Neural progenitor cell (in vitro differentiated cells): ENCODE data around the gene ZG16. TPM values are rescaled to one million over a fixed set of nuclear protein-coding genes. Genes with fewer than 3 reads are reported as not detected.
"Not testable (repeated sequence)": the region's sequence is repeated elsewhere in the genome, so short reads cannot be mapped to it uniquely, and the experiment has no call there.

ENCODE experiments used
- DNase-seq: peaks from one replicate; pipeline ENCODE4 v3.0.0-alpha.2; 2016; ENCODE audit warnings: low spot score
- H2AFZ ChIP-seq: fragments of 200-600 bp; sonication (generic); replicated peaks from 2 replicates; pipeline ENCODE4 v1.6.1; 2016; ENCODE audit warnings: antibody characterized with exemption
- H3F3A ChIP-seq: fragments of 200-600 bp; sonication (generic); 2 replicates; pipeline ENCODE4 v1.6.1; 2016; ENCODE audit warnings: antibody characterized with exemption, low read depth
- H3K27ac ChIP-seq: fragments of 200-600 bp; sonication (generic); 2 replicates; pipeline ENCODE4 v1.5.1; 2016; ENCODE audit warnings: mild to moderate bottlenecking
- H3K27me3 ChIP-seq: fragments of 200-600 bp; sonication (generic); 2 replicates; pipeline ENCODE4 v1.6.1; 2016; ENCODE audit warnings: mild to moderate bottlenecking, moderate library complexity
- H3K36me3 ChIP-seq: fragments of 200-600 bp; sonication (generic); 2 replicates; pipeline ENCODE4 v1.5.1; 2016
- H3K4me1 ChIP-seq: fragments of 200-600 bp; sonication (generic); 2 replicates; pipeline ENCODE4 v1.6.1; 2016; ENCODE audit warnings: mixed run types
- H3K4me2 ChIP-seq: fragments of 200-600 bp; sonication (generic); 2 replicates; pipeline ENCODE4 v1.6.1; 2016
- H3K4me3 ChIP-seq: fragments of 200-600 bp; sonication (generic); 2 replicates; pipeline ENCODE4 v1.5.1; 2016
- H3K79me2 ChIP-seq: fragments of 200-600 bp; sonication (generic); 2 replicates; pipeline ENCODE4 v1.6.1; 2016; ENCODE audit warnings: low read depth
- H3K9ac ChIP-seq: fragments of 200-600 bp; sonication (generic); 2 replicates; pipeline ENCODE4 v1.6.1; 2016
- H3K9me3 ChIP-seq: fragments of 200-600 bp; sonication (generic); 2 replicates; pipeline ENCODE4 v1.5.1; 2016; ENCODE audit warnings: low read depth
- H4K20me1 ChIP-seq: fragments of 200-600 bp; sonication (generic); 2 replicates; pipeline ENCODE4 v1.6.1; 2016; ENCODE audit warnings: low read depth
- H3K27ac Mint-ChIP-seq: 3 replicates; pipeline ENCODE4 v1.8.0; 2021; ENCODE audit warnings: mixed read lengths
- H3K27me3 Mint-ChIP-seq: 2 replicates; pipeline ENCODE4 v1.8.0; 2022; ENCODE audit warnings: low read depth, mild to moderate bottlenecking, inconsistent platforms, moderate library complexity, mixed read lengths; ENCODE audit not compliant: insufficient read depth
- H3K36me3 Mint-ChIP-seq: 3 replicates; pipeline ENCODE4 v1.8.0; 2021; ENCODE audit warnings: mixed read lengths
- H3K4me1 Mint-ChIP-seq: 3 replicates; pipeline ENCODE4 v1.8.0; 2021; ENCODE audit warnings: mixed read lengths
- H3K4me3 Mint-ChIP-seq: 3 replicates; pipeline ENCODE4 v1.8.0; 2021; ENCODE audit warnings: mild to moderate bottlenecking, moderate library complexity, mixed read lengths
- H3K9me3 Mint-ChIP-seq: 3 replicates; pipeline ENCODE4 v1.8.0; 2020; ENCODE audit warnings: mixed read lengths
- CTCF ChIP-seq: fragments of 200-600 bp; sonication (generic); IDR thresholded peaks from 2 replicates; pipeline ENCODE4 v1.5.1; 2017; ENCODE audit warnings: antibody characterized with exemption, mild to moderate bottlenecking
- EZH2 ChIP-seq: fragments of 200-600 bp; sonication (generic); IDR thresholded peaks from 2 replicates; pipeline ENCODE4 v1.6.1; 2017; ENCODE audit warnings: antibody characterized with exemption, mild to moderate bottlenecking, moderate library complexity
- EZH2phosphoT487 ChIP-seq: fragments of 200-600 bp; sonication (generic); IDR thresholded peaks from 2 replicates; pipeline ENCODE4 v1.6.1; 2017; ENCODE audit warnings: antibody characterized with exemption
- total RNA-seq: library from RNA; depleted of rRNA; stranded (reverse); fragments of >200 nt; gene quantifications from 2 replicates; pipeline ENCODE4 v1.2.3, GENCODE V29; 2015; ENCODE audit warnings: low replicate concordance

Gene ZG16
- total RNA-seq, 1 donor from 2014 or later = not detected

- Histone ChIP-seq H3K36me3 (no peaks in the 10 kb centered on the region), H3K4me2 (no peak overlapping the region), H2AFZ (no peak overlapping the region), H3K9ac (no peak overlapping the region), H3K9me3 (no peaks in the 10 kb centered on the region), H3K27ac (no peak overlapping the region), H4K20me1 (no peaks in the 10 kb centered on the region), H3F3A (no peaks in the 10 kb centered on the region), H3K79me2 (no peaks in the 10 kb centered on the region), H3K27me3 (no peaks in the 10 kb centered on the region), H3K4me1 (no peaks in the 10 kb centered on the region), H3K4me3 (no peak overlapping the region)
- H3K27me3 Mint-ChIP-seq = peaks cover 7% of the 10 kb centered on the region
- DNase-seq = no peak
- no peak overlapping the region for H3K27ac Mint-ChIP-seq
- no peaks in the 10 kb centered on the region for H3K4me1 Mint-ChIP-seq
- no peaks in the 10 kb centered on the region for H3K9me3 Mint-ChIP-seq
- TF ChIP-seq EZH2 = no peak
- no peak for TF ChIP-seq CTCF
- TF ChIP-seq EZH2phosphoT487 = no peak
- H3K4me3 Mint-ChIP-seq = no peak overlapping the region
- no peaks in the 10 kb centered on the region for H3K36me3 Mint-ChIP-seq
Observed at GRCh38 chr16:29769507-29769906, 8.5 kb upstream of the ZG16 start.

GRCh38 chr16:29770250-29770929, 7.7 kb upstream of the ZG16 start:
- no peak overlapping the region for H2AFZ ChIP-seq
- no peaks in the 10 kb centered on the region for H3K4me1 ChIP-seq
- no peaks in the 10 kb centered on the region for H3K9me3 Mint-ChIP-seq
- H3K4me3 Mint-ChIP-seq = no peak overlapping the region
- no peaks in the 10 kb centered on the region for H3K9me3 ChIP-seq
- no peak overlapping the region for H3K27ac ChIP-seq
- no peaks in the 10 kb centered on the region for H3K36me3 ChIP-seq
- H3K9ac ChIP-seq = no peak overlapping the region
- H3K27ac Mint-ChIP-seq = no peak overlapping the region
- H3F3A ChIP-seq = no peaks in the 10 kb centered on the region
- peaks cover under 1% of the 10 kb centered on the region for H3K4me1 Mint-ChIP-seq
- no peak overlapping the region for H3K4me2 ChIP-seq
- H3K27me3 Mint-ChIP-seq = peaks cover 7% of the 10 kb centered on the region
- no peak for DNase-seq
- no peak overlapping the region for H3K4me3 ChIP-seq
- H3K36me3 Mint-ChIP-seq = no peaks in the 10 kb centered on the region
- TF ChIP-seq EZH2phosphoT487 (no peak), CTCF (no peak), EZH2 (no peak)
- no peaks in the 10 kb centered on the region for H3K79me2 ChIP-seq
- no peaks in the 10 kb centered on the region for H4K20me1 ChIP-seq
- no peaks in the 10 kb centered on the region for H3K27me3 ChIP-seq

- not testable (repeated sequence) for H3K79me2 ChIP-seq, H3K27ac Mint-ChIP-seq, H3K27me3 ChIP-seq, H4K20me1 ChIP-seq, H3K9me3 Mint-ChIP-seq, DNase-seq, H3K4me1 Mint-ChIP-seq, H3K9ac ChIP-seq, H3K9me3 ChIP-seq, H3K4me2 ChIP-seq, H3K27me3 Mint-ChIP-seq, H3K4me3 ChIP-seq, H3F3A ChIP-seq, H2AFZ ChIP-seq, H3K4me3 Mint-ChIP-seq, H3K36me3 ChIP-seq, H3K27ac ChIP-seq, H3K36me3 Mint-ChIP-seq, H3K4me1 ChIP-seq
Observed at GRCh38 chr16:29772330-29772729, 5.7 kb upstream of the ZG16 start.

GRCh38 chr16:29774730-29775129, 3.3 kb upstream of the ZG16 start:
- Histone ChIP-seq H2AFZ (no peak overlapping the region), H4K20me1 (no peaks in the 10 kb centered on the region), H3K27ac (no peak overlapping the region), H3K79me2 (no peaks in the 10 kb centered on the region), H3K27me3 (peaks cover 8% of the 10 kb centered on the region), H3K4me1 (no peaks in the 10 kb centered on the region), H3K4me3 (no peak overlapping the region), H3K4me2 (no peak overlapping the region), H3K36me3 (no peaks in the 10 kb centered on the region), H3K9ac (no peak overlapping the region), H3K9me3 (no peaks in the 10 kb centered on the region), H3F3A (no peaks in the 10 kb centered on the region)
- H3K4me1 Mint-ChIP-seq = peaks cover 10% of the 10 kb centered on the region
- no peak overlapping the region for H3K27ac Mint-ChIP-seq
- H3K27me3 Mint-ChIP-seq = peaks cover 11% of the 10 kb centered on the region
- DNase-seq = no peak
- no peak overlapping the region for H3K4me3 Mint-ChIP-seq
- H3K9me3 Mint-ChIP-seq = no peaks in the 10 kb centered on the region
- TF ChIP-seq EZH2 (no peak), CTCF (no peak), EZH2phosphoT487 (no peak)
- no peaks in the 10 kb centered on the region for H3K36me3 Mint-ChIP-seq
